HCT116 (cell line): ENCODE data around the gene CNDP2. TPM values are rescaled to one million over a fixed set of nuclear protein-coding genes. Genes with fewer than 3 reads are reported as not detected.

Experiments used
- ATAC-seq: fragments of 200-7000 bp; cut with Tn5 transposase; 2 replicates; pipeline ENCODE4 v1.9.1; 2020; ENCODE audit warnings: mild to moderate bottlenecking, moderate library complexity
- BruUV-seq: library from RNA; stranded (reverse); fragments of 400-500 nt; replicated peaks from 2 replicates; lab custom pipeline; 2021; lab: Mats Ljungman, UMichigan
- CTCF ChIA-PET: fragments of 300-600 bp; sonication (Branson Sonifier 250); formaldehyde crosslinking; loops from one replicate; lab custom pipeline; 2021; ENCODE audit warnings: antibody characterized with exemption; lab: Charles Lee
- POLR2A ChIA-PET: fragments of 300-600, 350-600 bp; sonication (Branson Sonifier 250); formaldehyde crosslinking; loops from one replicate; lab custom pipeline; 2021; ENCODE audit warnings: antibody characterized with exemption; lab: Charles Lee
- RAD21 ChIA-PET, 2 experiments: fragments of 300-600 bp; sonication (Branson Sonifier 250); formaldehyde crosslinking; loops; one replicate each; lab custom pipeline; 2023; ENCODE audit warnings: low total read pairs in 2 of 2; ENCODE audit not compliant: uncharacterized antibody in 2 of 2, unreplicated experiment in 2 of 2, low non-redundant PET in 1 of 2; lab: Charles Lee
- DNase-seq: peaks from one replicate; pipeline ENCODE4 v3.0.0-alpha.2; 2010; ENCODE audit warnings: low read depth, low spot score
- H2AFZ ChIP-seq: fragments of 200-600 bp; shearing (Covaris generic), sonication (generic); 2 replicates; pipeline ENCODE4 v1.6.1; 2017; ENCODE audit warnings: low read depth, mixed run types, mixed read lengths, antibody characterized with exemption, low read length; ENCODE audit not compliant: poor library complexity, severe bottlenecking
- H3K27ac ChIP-seq: 2 replicates; pipeline ENCODE4 v1.5.1; 2012; ENCODE audit warnings: low read depth, low read length
- H3K27me3 ChIP-seq: fragments of 200-600 bp; sonication (generic); 2 replicates; pipeline ENCODE4 v1.6.1; 2016; ENCODE audit warnings: mixed run types, low read length, mixed read lengths; ENCODE audit not compliant: insufficient read depth
- H3K36me3 ChIP-seq, 2 experiments: fragments of 200-500 bp in 1 of 2; fragments of 200-600 bp in 1 of 2; sonication (Bioruptor generic) in 1 of 2; sonication (generic) in 1 of 2; 2 replicates each; pipeline versions ENCODE4 v1.5.1 to v1.6.1; 2014 to 2016; ENCODE audit warnings: low read length in 2 of 2, inconsistent platforms in 1 of 2, mixed read lengths in 1 of 2, mixed run types in 1 of 2; ENCODE audit not compliant: insufficient read depth in 2 of 2, control insufficient read depth in 1 of 2
- H3K4me1 ChIP-seq, 2 experiments: fragments of 200-600 bp in 1 of 2; sonication (generic) in 1 of 2; 2 replicates each; pipeline versions ENCODE4 v1.5.1 to v1.6.1; 2012 to 2017; ENCODE audit warnings: low read length in 2 of 2, inconsistent platforms in 1 of 2, mild to moderate bottlenecking in 1 of 2, mixed read lengths in 1 of 2, mixed run types in 1 of 2, moderate library complexity in 1 of 2; ENCODE audit not compliant: insufficient read depth in 2 of 2, control insufficient read depth in 1 of 2
- H3K4me2 ChIP-seq: fragments of 200-600 bp; sonication (generic); 2 replicates; pipeline ENCODE4 v1.6.1; 2017; ENCODE audit warnings: mixed run types, low read length, mixed read lengths
- H3K4me3 ChIP-seq, 2 experiments: fragments of 200-600 bp in 1 of 2; sonication (generic) in 1 of 2; replicated peaks in 1 of 2; 2 replicates each; pipeline ENCODE4 v1.5.1; 2011 to 2016; ENCODE audit warnings: low read length in 2 of 2, control low read depth in 1 of 2, low read depth in 1 of 2, mild to moderate bottlenecking in 1 of 2, mixed read lengths in 1 of 2, mixed run types in 1 of 2
- H3K79me2 ChIP-seq: fragments of 200-600 bp; sonication (generic); 2 replicates; pipeline ENCODE4 v1.6.1; 2017; ENCODE audit warnings: mild to moderate bottlenecking, mixed run types, low read length, moderate library complexity, mixed read lengths; ENCODE audit not compliant: insufficient read depth
- H3K9ac ChIP-seq: fragments of 200-600 bp; sonication (generic); 2 replicates; pipeline ENCODE4 v1.6.1; 2016; ENCODE audit warnings: low read length, mixed read lengths
- H3K9me2 ChIP-seq: fragments of 200-600 bp; sonication (generic), shearing (Covaris generic); 2 replicates; pipeline ENCODE4 v1.6.1; 2017; ENCODE audit warnings: mixed run types, mild to moderate bottlenecking, moderate library complexity; ENCODE audit not compliant: insufficient read depth
- H3K9me3 ChIP-seq, 2 experiments: fragments of 200-500 bp in 1 of 2; fragments of 200-600 bp in 1 of 2; sonication (Bioruptor generic) in 1 of 2; sonication (generic) in 1 of 2; 2 replicates each; pipeline ENCODE4 v1.6.1; 2014 to 2017; ENCODE audit warnings: low read length in 2 of 2, mixed read lengths in 2 of 2, inconsistent platforms in 1 of 2, low read depth in 1 of 2, mild to moderate bottlenecking in 1 of 2, mixed run types in 1 of 2, moderate library complexity in 1 of 2; ENCODE audit not compliant: control insufficient read depth in 1 of 2, insufficient read depth in 1 of 2
- H4K20me1 ChIP-seq: fragments of 200-600 bp; sonication (generic), shearing (Covaris generic); 2 replicates; pipeline ENCODE4 v1.6.1; 2017; ENCODE audit warnings: mixed run types, mild to moderate bottlenecking, moderate library complexity; ENCODE audit not compliant: insufficient read depth
- CBX3 ChIP-seq: IDR thresholded peaks from 2 replicates; pipeline ENCODE4 v1.6.1; 2012; ENCODE audit warnings: low read depth
- ELF1 ChIP-seq: IDR thresholded peaks from 2 replicates; pipeline ENCODE4 v1.6.1; 2012; ENCODE audit warnings: low read depth, borderline replicate concordance
- FOSL1 ChIP-seq: IDR thresholded peaks from 2 replicates; pipeline ENCODE4 v1.6.1; 2012; ENCODE audit warnings: low read depth
- POLR2A ChIP-seq: IDR thresholded peaks from 2 replicates; pipeline ENCODE4 v1.7.0; 2011; ENCODE audit warnings: borderline replicate concordance; ENCODE audit not compliant: insufficient read depth, insufficient read length; ENCODE audit errors: extremely low read depth
- POLR2AphosphoS5 ChIP-seq: IDR thresholded peaks from 2 replicates; pipeline ENCODE4 v1.6.1; 2011; ENCODE audit warnings: mild to moderate bottlenecking, low read depth, low read length, moderate library complexity
- RAD21 ChIP-seq: IDR thresholded peaks from 2 replicates; pipeline ENCODE4 v1.6.1; 2012; ENCODE audit warnings: low read depth, mild to moderate bottlenecking
- SIN3A ChIP-seq: IDR thresholded peaks from 2 replicates; pipeline ENCODE4 v1.6.1; 2012; ENCODE audit warnings: low read depth
- SP1 ChIP-seq: IDR thresholded peaks from 2 replicates; pipeline ENCODE4 v1.6.1; 2012; ENCODE audit warnings: low read depth
- SRF ChIP-seq: IDR thresholded peaks from 2 replicates; pipeline ENCODE4 v1.6.1; 2012; ENCODE audit warnings: low read depth
- TCF7L2 ChIP-seq: IDR thresholded peaks from 2 replicates; pipeline ENCODE4 v1.7.0; 2011; ENCODE audit warnings: borderline replicate concordance, inconsistent platforms; ENCODE audit not compliant: insufficient read depth, insufficient read length; ENCODE audit errors: extremely low read depth
- YY1 ChIP-seq: IDR thresholded peaks from 2 replicates; pipeline ENCODE4 v1.6.1; 2011; ENCODE audit warnings: low read length, low read depth, moderate library complexity, mild to moderate bottlenecking; ENCODE audit not compliant: insufficient replicate concordance; ENCODE audit errors: extremely low read depth
- intact Hi-C: fragments of 100-400 bp; cut with micrococcal nuclease; formaldehyde crosslinking; loops from 2 replicates; pipeline ENCODE4 v1.10.0; 2022
- total RNA-seq: library from RNA; stranded (reverse); gene quantifications from one replicate; pipeline ENCODE4 v1.2.1, GENCODE V29; 2021; ENCODE audit not compliant: unreplicated experiment
- TF ChIP-seq, protein P1 (sequence below): IDR thresholded peaks from 2 replicates; pipeline ENCODE4 v1.6.1; 2012
- TF ChIP-seq, protein P2 (sequence below): IDR thresholded peaks from 2 replicates; pipeline ENCODE4 v1.6.1; 2012
- TF ChIP-seq, protein P3 (sequence below): IDR thresholded peaks from 2 replicates; pipeline ENCODE4 v1.6.1; 2011; ENCODE audit warnings: mild to moderate bottlenecking, low read length, moderate library complexity; ENCODE audit not compliant: insufficient replicate concordance; ENCODE audit errors: extremely low read depth

Gene CNDP2
- total RNA-seq, 1 experiment from 2014 or later = 112 TPM

DNA sequence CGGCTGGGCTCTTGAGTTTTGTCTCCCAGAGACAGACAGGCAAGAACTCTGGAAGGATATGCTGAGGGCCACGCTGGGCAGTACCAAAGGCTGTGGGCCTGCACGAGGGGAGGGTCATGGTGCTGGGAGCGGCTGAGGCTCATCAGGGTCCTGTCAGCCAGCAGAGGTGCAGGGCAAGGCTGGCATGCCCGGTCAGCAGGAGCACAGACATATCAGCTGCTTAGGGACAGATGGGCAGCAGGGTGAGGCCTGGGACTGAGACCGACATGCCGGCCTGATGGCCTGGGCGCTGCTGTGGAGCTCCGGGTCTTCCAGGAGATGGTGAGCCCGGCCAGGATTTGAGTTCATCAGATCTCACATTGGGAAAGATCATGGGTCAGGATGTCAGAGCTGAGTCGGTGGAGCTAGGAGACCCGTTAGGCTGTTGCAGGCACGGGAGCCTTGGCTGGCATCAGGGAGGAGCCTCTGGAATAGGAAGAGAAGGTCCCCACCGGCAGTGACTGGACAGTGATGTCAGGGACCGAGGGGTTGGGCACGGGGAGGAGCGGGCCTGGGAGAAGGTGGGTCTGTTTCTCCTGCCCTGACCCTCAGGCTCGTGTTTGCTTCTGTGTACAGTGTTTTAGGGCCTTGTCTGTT, 18.8 kb downstream of the CNDP2 start:
- Histone ChIP-seq H3K27ac (no peak overlapping the region), H3K4me3 (no peak overlapping the region), H3K79me2 (no peaks in the 10 kb centered on the region), H3K4me1 (no peaks in the 10 kb centered on the region), H4K20me1 (no peaks in the 10 kb centered on the region), H2AFZ (no peak overlapping the region), H3K9ac (no peak overlapping the region), H3K36me3 (peaks cover 7 to 13% of the 10 kb centered on the region in 2 experiments; a peak in 3 of 4 replicates), H3K27me3 (no peaks in the 10 kb centered on the region), H3K9me2 (no peaks in the 10 kb centered on the region), H3K4me2 (no peak overlapping the region), H3K9me3 (no peaks in the 10 kb centered on the region)
- intact Hi-C loops = no loop called here
- no TSS peak for BruUV-seq
- ChIA-PET RAD21 (no interaction called here), CTCF (no interaction called here), POLR2A (no interaction called here)
- TF ChIP-seq ELF1 = no peak
- TF ChIP-seq SIN3A = no peak
- TF ChIP-seq, protein P1, sequence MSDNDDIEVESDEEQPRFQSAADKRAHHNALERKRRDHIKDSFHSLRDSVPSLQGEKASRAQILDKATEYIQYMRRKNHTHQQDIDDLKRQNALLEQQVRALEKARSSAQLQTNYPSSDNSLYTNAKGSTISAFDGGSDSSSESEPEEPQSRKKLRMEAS = no peak
- no peak for TF ChIP-seq CBX3
- TF ChIP-seq TCF7L2 = no peak
- no peak for TF ChIP-seq SRF
- TF ChIP-seq POLR2AphosphoS5 = no peak
- no peak for ATAC-seq
- no peak for DNase-seq

DNA sequence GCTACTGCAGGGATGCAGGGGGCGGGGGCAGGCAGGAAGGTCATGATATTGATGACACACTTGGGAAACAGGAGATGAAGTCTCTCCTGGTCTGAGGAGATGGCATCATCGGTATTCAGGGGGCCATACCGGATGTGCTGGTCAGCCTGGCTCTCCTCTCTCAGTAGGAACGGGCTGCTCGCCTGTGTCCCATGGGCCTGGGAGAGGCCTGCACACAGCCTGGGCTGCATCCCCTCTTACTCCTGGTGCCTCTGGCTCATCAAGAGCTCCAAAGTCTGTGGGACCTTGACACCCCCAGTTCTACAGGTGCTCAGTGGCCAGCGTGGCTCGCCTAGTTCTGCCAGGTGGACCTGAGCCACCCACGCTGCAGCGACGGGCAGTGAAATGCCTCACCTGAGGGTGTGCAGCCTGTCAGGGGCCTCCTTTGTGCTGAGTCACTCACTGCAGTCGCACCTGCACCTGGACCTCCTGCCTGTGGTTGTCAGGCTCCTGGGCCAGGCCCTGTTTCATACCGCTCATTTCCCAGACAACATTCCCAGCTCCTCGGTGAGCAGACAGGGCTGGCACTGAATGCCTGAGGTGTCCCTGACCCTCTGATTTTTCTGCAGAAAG, 19.6 kb downstream of the CNDP2 start:
- no peak overlapping the region for H3K4me3 ChIP-seq
- CTCF ChIA-PET = no interaction called here
- DNase-seq (no peak), ATAC-seq (no peak)
- BruUV-seq = no TSS peak
- H3K4me2 ChIP-seq = no peak overlapping the region
- no peaks in the 10 kb centered on the region for H3K79me2 ChIP-seq
- H4K20me1 ChIP-seq = no peaks in the 10 kb centered on the region
- H3K9ac ChIP-seq = no peak overlapping the region
- POLR2A ChIA-PET = no interaction called here
- TF ChIP-seq CBX3 = no peak
- TF ChIP-seq, protein P2, sequence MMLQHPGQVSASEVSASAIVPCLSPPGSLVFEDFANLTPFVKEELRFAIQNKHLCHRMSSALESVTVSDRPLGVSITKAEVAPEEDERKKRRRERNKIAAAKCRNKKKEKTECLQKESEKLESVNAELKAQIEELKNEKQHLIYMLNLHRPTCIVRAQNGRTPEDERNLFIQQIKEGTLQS = no peak
- no peak for TF ChIP-seq SP1
- no peak for TF ChIP-seq SRF
- no peak for TF ChIP-seq FOSL1
- TF ChIP-seq, protein P3, sequence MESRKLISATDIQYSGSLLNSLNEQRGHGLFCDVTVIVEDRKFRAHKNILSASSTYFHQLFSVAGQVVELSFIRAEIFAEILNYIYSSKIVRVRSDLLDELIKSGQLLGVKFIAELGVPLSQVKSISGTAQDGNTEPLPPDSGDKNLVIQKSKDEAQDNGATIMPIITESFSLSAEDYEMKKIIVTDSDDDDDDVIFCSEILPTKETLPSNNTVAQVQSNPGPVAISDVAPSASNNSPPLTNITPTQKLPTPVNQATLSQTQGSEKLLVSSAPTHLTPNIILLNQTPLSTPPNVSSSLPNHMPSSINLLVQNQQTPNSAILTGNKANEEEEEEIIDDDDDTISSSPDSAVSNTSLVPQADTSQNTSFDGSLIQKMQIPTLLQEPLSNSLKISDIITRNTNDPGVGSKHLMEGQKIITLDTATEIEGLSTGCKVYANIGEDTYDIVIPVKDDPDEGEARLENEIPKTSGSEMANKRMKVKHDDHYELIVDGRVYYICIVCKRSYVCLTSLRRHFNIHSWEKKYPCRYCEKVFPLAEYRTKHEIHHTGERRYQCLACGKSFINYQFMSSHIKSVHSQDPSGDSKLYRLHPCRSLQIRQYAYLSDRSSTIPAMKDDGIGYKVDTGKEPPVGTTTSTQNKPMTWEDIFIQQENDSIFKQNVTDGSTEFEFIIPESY = no peak
- TF ChIP-seq TCF7L2 = no peak
- no peak for TF ChIP-seq YY1
- no peak for TF ChIP-seq POLR2A
- TF ChIP-seq, protein P1 = no peak
- no peak for TF ChIP-seq RAD21
- H3K36me3 ChIP-seq = peaks cover 7 to 12% of the 10 kb centered on the region in 2 experiments; a peak in 3 of 4 replicates
- RAD21 ChIA-PET = no interaction called here
- H2AFZ ChIP-seq = no peak overlapping the region
- H3K27ac ChIP-seq = no peak overlapping the region
- no peaks in the 10 kb centered on the region for H3K9me3 ChIP-seq
- no peaks in the 10 kb centered on the region for H3K9me2 ChIP-seq
- H3K4me1 ChIP-seq = no peaks in the 10 kb centered on the region
- no peaks in the 10 kb centered on the region for H3K27me3 ChIP-seq
- intact Hi-C loops = no loop called here
